Left lung (tissue), 10 donors: ENCODE data around the gene ARSG. TPM values are rescaled to one million over a fixed set of nuclear protein-coding genes. Genes with fewer than 3 reads are reported as not detected.
"Not testable (repeated sequence)": the region's sequence is repeated elsewhere in the genome, so short reads cannot be mapped to it uniquely, and the experiment has no call there.

Source experiments
- ATAC-seq: fragments of 200-7000 bp; cut with Tn5 transposase; one replicate; pipeline ENCODE4 v1.9.1; 2020; ENCODE audit warnings: moderate library complexity
- DNase-seq, 4 donors: peaks; one replicate each; pipeline ENCODE4 v3.0.0-alpha.2; 2013 to 2020
- H3K27ac ChIP-seq, 2 donors: fragments of 200-600 bp; sonication (generic) in 1 of 2; one replicate each; pipeline versions ENCODE4 v1.5.0 to v1.8.0; 2020 to 2021
- H3K27me3 ChIP-seq, 2 donors: fragments of 200-600 bp; sonication (generic) in 1 of 2; one replicate each; pipeline versions ENCODE4 v1.5.0 to v1.8.0; 2020 to 2021
- H3K36me3 ChIP-seq, 2 donors: fragments of 200-600 bp; sonication (generic) in 1 of 2; one replicate each; pipeline versions ENCODE4 v1.5.0 to v1.8.0; 2020 to 2021
- H3K4me1 ChIP-seq, 2 donors: fragments of 200-600 bp; one replicate each; pipeline ENCODE4 v1.8.0; 2021
- H3K4me3 ChIP-seq, 2 donors: fragments of 200-600 bp; sonication (generic) in 1 of 2; one replicate each; pipeline versions ENCODE4 v1.5.0 to v1.8.0; 2020 to 2021; ENCODE audit warnings: mild to moderate bottlenecking in 1 of 2
- H3K9me3 ChIP-seq, 2 donors: fragments of 200-600 bp; sonication (generic) in 1 of 2; one replicate each; pipeline versions ENCODE4 v1.5.0 to v1.8.0; 2020 to 2021
- CTCF ChIP-seq, 2 donors: fragments of 200-600 bp; sonication (generic) in 1 of 2; IDR thresholded peaks; one replicate each; pipeline versions ENCODE4 v1.5.0 to v1.8.0; 2021; ENCODE audit warnings: antibody characterized with exemption in 2 of 2
- intact Hi-C, 2 donors: fragments of 100-400 bp; cut with DNase I; formaldehyde crosslinking; loops; one replicate each; pipeline versions ENCODE4 v1.11.2 to v1.14.2; 2022
- polyA plus RNA-seq, 6 donors: library from polyadenylated mRNA; unstranded; fragments of 120-200 nt; gene quantifications; one replicate each; pipeline ENCODE4 v1.2.1, GENCODE V29; 2013; ENCODE audit not compliant: insufficient read length in 6 of 6
- total RNA-seq, 2 donors: library from RNA; stranded (reverse); fragmentation: NEBNext Ultra II Directional; extraction: Animal tissue kit (Norgen Biotek cat#: 25700); gene quantifications; one replicate each; pipeline ENCODE4 v1.2.1, GENCODE V29; 2021
- donor health status: DM: no; HTN: yes; CAD: no.
- donor health status: DM: no; HTN: no; CAD: no.

The ARSG gene
- total and polyA plus RNA-seq, 8 donors = 3.4 to 10.0 (median 4.5) TPM

- ATAC-seq (no peak), DNase-seq (no peak)
- H3K27me3 ChIP-seq = no peaks in the 10 kb centered on the region
- peak overlapping the region in 1 of 2 donors; percentile 1 for H3K27ac ChIP-seq
- intact Hi-C loops = no loop called here
- no peaks in the 10 kb centered on the region for H3K36me3 ChIP-seq
- TF ChIP-seq CTCF (IDR thresholded peaks at IDR 0.05) = no peak
- no peaks in the 10 kb centered on the region for H3K9me3 ChIP-seq
- peaks cover 0 to 27% of the 10 kb centered on the region in 2 donors for H3K4me1 ChIP-seq
- H3K4me3 ChIP-seq = no peak overlapping the region
Measured at GRCh38 chr17:68359791-68360535, 68.7 kb downstream of the ARSG start.

- ATAC-seq = no peak
- Histone ChIP-seq H3K27me3 (no peaks in the 10 kb centered on the region), H3K27ac (no peak overlapping the region), H3K9me3 (no peaks in the 10 kb centered on the region), H3K36me3 (no peaks in the 10 kb centered on the region), H3K4me1 (no peaks in the 10 kb centered on the region), H3K4me3 (no peak overlapping the region)
- no peak for DNase-seq
- no peak for TF ChIP-seq CTCF (IDR thresholded peaks at IDR 0.05)
- intact Hi-C loops = no loop called here
Measured at GRCh38 chr17:68365469-68365868, 74.2 kb downstream of the ARSG start.

GRCh38 chr17:68368387-68368786, 77.1 kb downstream of the ARSG start:
- H3K27ac ChIP-seq = no peak overlapping the region
- peak in 1 of 4 donors; percentile 80 for DNase-seq
- H3K36me3 ChIP-seq = no peaks in the 10 kb centered on the region
- no peaks in the 10 kb centered on the region for H3K27me3 ChIP-seq
- no peak overlapping the region for H3K4me3 ChIP-seq
- H3K9me3 ChIP-seq = no peaks in the 10 kb centered on the region
- no peak for TF ChIP-seq CTCF (IDR thresholded peaks at IDR 0.05)
- no peak for ATAC-seq
- intact Hi-C loops = no loop called here
- H3K4me1 ChIP-seq = no peaks in the 10 kb centered on the region

- intact Hi-C loops = no loop called here
- TF ChIP-seq CTCF (IDR thresholded peaks at IDR 0.05) = no peak
- H3K4me1 ChIP-seq = peaks cover 17 to 38% of the 10 kb centered on the region in 2 donors
- no peak for DNase-seq
- H3K27ac ChIP-seq = no peak overlapping the region
- ATAC-seq = no peak
- no peak overlapping the region for H3K4me3 ChIP-seq
- H3K9me3 ChIP-seq = no peaks in the 10 kb centered on the region
- no peaks in the 10 kb centered on the region for H3K27me3 ChIP-seq
- H3K36me3 ChIP-seq = no peaks in the 10 kb centered on the region
Measured at GRCh38 chr17:68375566-68375965, 84.3 kb downstream of the ARSG start.

GRCh38 chr17:68376178-68376577, 84.9 kb downstream of the ARSG start:
- intact Hi-C loops, H3K4me3 ChIP-seq, ATAC-seq, H3K9me3 ChIP-seq, H3K27me3 ChIP-seq, DNase-seq, H3K36me3 ChIP-seq, H3K27ac ChIP-seq: not testable (repeated sequence)
- H3K4me1 ChIP-seq = peaks cover 17 to 38% of the 10 kb centered on the region in 2 donors
